CD14-positive monocyte (primary cell): ENCODE results near the gene LRP1. TPM values are rescaled to one million over a fixed set of nuclear protein-coding genes. Genes with fewer than 3 reads are reported as not detected.

ENCODE experiments used
- DNase-seq, 3 donors: peaks; one replicate each; pipeline ENCODE4 v3.0.0-alpha.2; 2011 to 2022
- H2AFZ ChIP-seq: 2 replicates; pipeline ENCODE4 v1.6.0; 2012; ENCODE audit warnings: mild to moderate bottlenecking, low read depth, low read length, inconsistent platforms; ENCODE audit not compliant: insufficient read depth, poor library complexity, severe bottlenecking
- H3K27ac ChIP-seq, 2 donors: 1 replicate in 1 of 2; 2 replicates in 1 of 2; pipeline ENCODE4 v1.5.1; 2012 to 2013; ENCODE audit warnings: low read length in 2 of 2, control low read depth in 1 of 2, inconsistent platforms in 1 of 2, low read depth in 1 of 2, mild to moderate bottlenecking in 1 of 2
- H3K27me3 ChIP-seq, 2 donors: one replicate each; pipeline versions ENCODE4 v1.6.0 to v1.6.1; 2011 to 2013; ENCODE audit warnings: low read length in 2 of 2; ENCODE audit not compliant: control insufficient read depth in 2 of 2, insufficient read depth in 2 of 2
- H3K36me3 ChIP-seq, 2 donors: replicated peaks in 1 of 2; 1 replicate in 1 of 2; 2 replicates in 1 of 2; pipeline versions ENCODE4 v1.5.1 to v1.6.1; 2012 to 2013; ENCODE audit warnings: low read length in 2 of 2, control low read depth in 1 of 2, inconsistent platforms in 1 of 2, mild to moderate bottlenecking in 1 of 2; ENCODE audit not compliant: insufficient read depth in 2 of 2, control insufficient read depth in 1 of 2
- H3K4me1 ChIP-seq, 2 donors: 1 replicate in 1 of 2; 2 replicates in 1 of 2; pipeline versions ENCODE4 v1.5.1 to v1.6.1; 2012 to 2013; ENCODE audit warnings: low read length in 2 of 2, control low read depth in 1 of 2, inconsistent platforms in 1 of 2, mild to moderate bottlenecking in 1 of 2, moderate library complexity in 1 of 2; ENCODE audit not compliant: insufficient read depth in 2 of 2, control insufficient read depth in 1 of 2
- H3K4me2 ChIP-seq: replicated peaks from 2 replicates; pipeline ENCODE3; 2012; ENCODE audit warnings: low read length, moderate library complexity, mild to moderate bottlenecking; ENCODE audit not compliant: poor library complexity, severe bottlenecking; ENCODE audit errors: extremely low read depth
- H3K4me3 ChIP-seq, 3 experiments: fragments of 200-600 bp in 1 of 3; sonication (generic) in 1 of 3; replicated peaks in 1 of 3; 1 replicate in 2 of 3; 2 replicates in 1 of 3; pipeline ENCODE4 v1.5.1; 2011 to 2013; ENCODE audit warnings: low read length in 3 of 3, mild to moderate bottlenecking in 3 of 3, control low read depth in 2 of 3, low read depth in 2 of 3, inconsistent platforms in 1 of 3, moderate library complexity in 1 of 3
- H3K79me2 ChIP-seq: 2 replicates; pipeline ENCODE4 v1.6.0; 2012; ENCODE audit warnings: mild to moderate bottlenecking, control low read depth, inconsistent platforms, low read length, moderate library complexity; ENCODE audit not compliant: insufficient read depth
- H3K9ac ChIP-seq: 2 replicates; pipeline ENCODE4 v1.6.0; 2017; ENCODE audit warnings: low read length, mild to moderate bottlenecking; ENCODE audit not compliant: insufficient read depth, poor library complexity, severe bottlenecking
- H3K9me3 ChIP-seq, 2 donors: replicated peaks in 1 of 2; 1 replicate in 1 of 2; 2 replicates in 1 of 2; pipeline versions ENCODE4 v1.5.1 to v1.6.1; 2012 to 2013; ENCODE audit warnings: low read length in 2 of 2, control low read depth in 1 of 2; ENCODE audit not compliant: control insufficient read depth in 1 of 2, insufficient read depth in 1 of 2
- H4K20me1 ChIP-seq: 2 replicates; pipeline ENCODE4 v1.6.0; 2012; ENCODE audit warnings: mild to moderate bottlenecking, low read length, control low read depth, moderate library complexity; ENCODE audit not compliant: insufficient read depth
- H3K27ac Mint-ChIP-seq, 7 donors: one replicate each; pipeline ENCODE4 v1.8.0; 2020; ENCODE audit warnings: mild to moderate bottlenecking in 7 of 7, mixed read lengths in 7 of 7, moderate library complexity in 6 of 7, inconsistent platforms in 2 of 7
- H3K27me3 Mint-ChIP-seq, 3 donors: one replicate each; pipeline ENCODE4 v1.8.0; 2021 to 2022; ENCODE audit warnings: low read depth in 3 of 3, mild to moderate bottlenecking in 3 of 3, mixed read lengths in 3 of 3, moderate library complexity in 3 of 3, inconsistent platforms in 1 of 3
- H3K36me3 Mint-ChIP-seq, 2 donors: one replicate each; pipeline ENCODE4 v1.8.0; 2020; ENCODE audit warnings: mixed read lengths in 2 of 2, inconsistent platforms in 1 of 2, mild to moderate bottlenecking in 1 of 2
- H3K4me1 Mint-ChIP-seq: one replicate; pipeline ENCODE4 v1.8.0; 2020; ENCODE audit warnings: mild to moderate bottlenecking, mixed read lengths
- H3K4me3 Mint-ChIP-seq, 2 donors: one replicate each; pipeline ENCODE4 v1.8.0; 2020; ENCODE audit warnings: mild to moderate bottlenecking in 2 of 2, mixed read lengths in 2 of 2, moderate library complexity in 1 of 2
- H3K9me3 Mint-ChIP-seq, 7 donors: one replicate each; pipeline ENCODE4 v1.8.0; 2020 to 2022; ENCODE audit warnings: mixed read lengths in 7 of 7, mild to moderate bottlenecking in 6 of 7, moderate library complexity in 6 of 7, inconsistent platforms in 2 of 7
- CTCF ChIP-seq: fragments of 200-600 bp; IDR thresholded peaks from one replicate; pipeline ENCODE4 v1.8.0; 2022; ENCODE audit warnings: antibody characterized with exemption, mild to moderate bottlenecking
- WGBS: methylation state at CpG from one replicate; pipeline ENCODE4 v1.1.5; 2013; ENCODE audit warnings: missing lambda C conversion rate; ENCODE audit not compliant: insufficient coverage; 5-methylcytosine and 5-hydroxymethylcytosine counted together
- intact Hi-C, 2 donors: fragments of 100-400 bp; cut with micrococcal nuclease; formaldehyde crosslinking; loops; one replicate each; pipeline versions ENCODE4 v1.15.0 to v1.15.1; 2023
- polyA plus RNA-seq, 3 donors: library from polyadenylated mRNA; depleted of rRNA in 1 of 3; unstranded in 2 of 3; stranded (reverse) in 1 of 3; fragments of 300-500 nt in 2 of 3; fragments of >200 nt in 1 of 3; fragmentation: Illumina TruSeq in 2 of 3; gene quantifications; 1 replicate in 2 of 3; 2 replicates in 1 of 3; pipeline ENCODE4 v1.2.3, GENCODE V29; 2012 to 2021

LRP1 gene
- polyA plus RNA-seq, 3 donors, result 5.5 to 246 (median 10.5) TPM

GRCh38 chr12:57241402-57242310 lies 113.4 kb downstream of the LRP1 start:
- TF ChIP-seq CTCF, result no peak
- peaks cover 75 to 77% (median 76%) of the 10 kb centered on the region in 3 donors for H3K27me3 Mint-ChIP-seq
- H3K4me3 Mint-ChIP-seq, result peak overlapping the region in 1 of 2 donors; percentile 99
- Histone ChIP-seq H3K4me1 (peaks cover 72 to 73% of the 10 kb centered on the region in 2 donors), H3K27ac (no peak overlapping the region), H3K79me2 (no peaks in the 10 kb centered on the region), H3K27me3 (peaks cover 57 to 66% of the 10 kb centered on the region in 2 donors), H3K36me3 (peaks cover 2 to 9% of the 10 kb centered on the region in 2 donors), H3K4me3 (peak overlapping the region in 1 of 3 experiments; percentile 75), H2AFZ (no peak overlapping the region), H3K9ac (no peak overlapping the region), H3K9me3 (peaks cover 0 to 39% of the 10 kb centered on the region in 2 donors), H4K20me1 (peaks cover 67% of the 10 kb centered on the region), H3K4me2 (peak overlapping the region; percentile 79)
- WGBS, result 9% methylated on average over 12 of the region's 48 CpGs
- DNase-seq, result peak in 2 of 3 donors; percentile 29 to 43
- peaks cover 0 to 47% (median 13%) of the 10 kb centered on the region in 7 donors for H3K9me3 Mint-ChIP-seq
- peaks cover 28 to 29% of the 10 kb centered on the region in 2 donors for H3K36me3 Mint-ChIP-seq
- intact Hi-C loops, result no loop called here
- peak overlapping the region in 1 of 7 donors; percentile 50 for H3K27ac Mint-ChIP-seq
- H3K4me1 Mint-ChIP-seq, result peaks cover 81% of the 10 kb centered on the region

GRCh38 chr12:57242329-57242690 lies 114.0 kb downstream of the LRP1 start:
- Histone ChIP-seq H3K36me3 (peaks cover 4 to 13% of the 10 kb centered on the region in 2 donors), H3K9me3 (peaks cover 0 to 33% of the 10 kb centered on the region in 2 donors), H4K20me1 (peaks cover 61% of the 10 kb centered on the region), H3K4me3 (peak overlapping the region in 1 of 3 experiments; percentile 65), H3K4me1 (peaks cover 72 to 73% of the 10 kb centered on the region in 2 donors), H3K9ac (no peak overlapping the region), H3K27ac (no peak overlapping the region), H3K27me3 (peaks cover 50 to 59% of the 10 kb centered on the region in 2 donors), H2AFZ (no peak overlapping the region), H3K79me2 (no peaks in the 10 kb centered on the region), H3K4me2 (peak overlapping the region; percentile 64)
- Mint-ChIP-seq H3K4me1 (peaks cover 79% of the 10 kb centered on the region), H3K4me3 (peak overlapping the region in 1 of 2 donors; percentile 99), H3K27me3 (peaks cover 69 to 70% (median 69%) of the 10 kb centered on the region in 3 donors), H3K27ac (no peak overlapping the region), H3K9me3 (peaks cover 0 to 44% (median 13%) of the 10 kb centered on the region in 7 donors), H3K36me3 (peaks cover 32% of the 10 kb centered on the region in 2 donors)
- TF ChIP-seq CTCF, result no peak
- WGBS, result 1% methylated on average over 15 of the region's 18 CpGs
- no peak for DNase-seq
- intact Hi-C loops, result no loop called here
